HG02759 (cell line): Measurements from ENCODE around the gene OPRM1.
"Not testable (repeated sequence)": the region's sequence is repeated elsewhere in the genome, so short reads cannot be mapped to it uniquely, and the experiment has no call there.

Source experiments
- ATAC-seq: cut with Tn5 transposase; IDR thresholded peaks from one replicate; pipeline ENCODE4 v1.9.1; 2021; ENCODE audit warnings: mild to moderate bottlenecking, moderate library complexity; ENCODE audit not compliant: unreplicated experiment

Gene OPRM1

DNA sequence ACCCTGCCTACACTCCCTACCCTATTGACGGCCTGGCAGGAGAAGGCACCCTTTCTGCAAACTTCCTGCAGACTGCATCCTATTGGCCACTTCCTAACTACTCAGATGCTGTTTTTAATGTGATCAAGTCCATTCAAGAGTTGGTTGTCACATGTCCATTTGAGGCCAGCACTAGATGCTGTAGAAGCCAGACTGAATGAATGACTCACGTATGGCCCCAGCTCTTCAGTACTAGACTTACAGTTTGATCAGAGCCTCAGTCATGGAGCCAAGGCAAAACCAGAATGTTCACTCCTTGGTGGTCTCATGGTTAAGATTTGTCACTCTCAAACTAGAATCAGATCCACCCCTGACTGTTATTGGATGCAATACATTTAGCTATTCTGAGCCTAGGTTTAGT lies 101.7 kb downstream of the OPRM1 start:
- no peak for ATAC-seq

DNA sequence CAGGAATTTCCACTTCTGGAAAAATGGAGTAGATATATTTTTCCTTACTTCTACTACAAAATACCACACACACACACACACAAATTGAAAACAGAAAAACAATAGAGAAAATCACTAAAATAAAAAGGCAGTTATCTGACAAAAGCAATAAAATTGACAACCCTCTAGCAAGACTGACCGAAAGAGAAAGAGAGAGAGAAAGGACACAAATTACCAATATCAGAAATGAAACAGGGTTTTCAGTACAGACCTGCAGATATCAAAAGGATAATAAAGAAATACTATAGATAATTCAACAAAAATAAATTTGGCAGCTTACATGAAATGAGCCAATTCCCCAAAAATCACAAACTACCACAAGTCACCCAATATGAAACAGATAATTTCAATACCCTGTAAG lies 104.7 kb downstream of the OPRM1 start:
- ATAC-seq: no peak

DNA sequence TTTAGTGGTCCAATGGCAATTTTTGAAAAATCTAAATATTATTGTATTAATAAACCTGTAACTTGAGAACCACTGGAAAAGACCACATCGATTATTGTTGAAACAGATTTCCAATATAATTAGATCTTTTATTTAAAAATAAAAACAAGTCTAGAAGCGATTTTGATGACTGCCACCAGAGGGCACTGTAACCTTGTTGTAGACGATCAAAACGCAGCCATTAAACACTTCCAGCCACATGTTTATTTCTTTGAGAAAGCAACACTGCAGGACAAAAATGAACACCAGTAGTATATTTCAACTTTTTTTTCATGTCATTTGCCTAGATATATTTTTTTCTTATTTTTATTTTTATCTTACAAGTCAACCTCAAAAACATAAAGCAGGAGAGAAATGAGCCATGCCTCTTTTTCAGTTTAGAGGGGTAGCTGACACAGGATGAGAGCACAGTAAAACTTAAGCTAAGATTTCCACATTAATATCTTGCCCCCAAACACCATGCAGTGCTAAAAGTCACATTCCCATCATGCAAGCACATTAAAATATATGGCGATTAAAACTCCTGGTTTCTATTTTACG lies 115.4 kb downstream of the OPRM1 start:
- no peak for ATAC-seq

DNA sequence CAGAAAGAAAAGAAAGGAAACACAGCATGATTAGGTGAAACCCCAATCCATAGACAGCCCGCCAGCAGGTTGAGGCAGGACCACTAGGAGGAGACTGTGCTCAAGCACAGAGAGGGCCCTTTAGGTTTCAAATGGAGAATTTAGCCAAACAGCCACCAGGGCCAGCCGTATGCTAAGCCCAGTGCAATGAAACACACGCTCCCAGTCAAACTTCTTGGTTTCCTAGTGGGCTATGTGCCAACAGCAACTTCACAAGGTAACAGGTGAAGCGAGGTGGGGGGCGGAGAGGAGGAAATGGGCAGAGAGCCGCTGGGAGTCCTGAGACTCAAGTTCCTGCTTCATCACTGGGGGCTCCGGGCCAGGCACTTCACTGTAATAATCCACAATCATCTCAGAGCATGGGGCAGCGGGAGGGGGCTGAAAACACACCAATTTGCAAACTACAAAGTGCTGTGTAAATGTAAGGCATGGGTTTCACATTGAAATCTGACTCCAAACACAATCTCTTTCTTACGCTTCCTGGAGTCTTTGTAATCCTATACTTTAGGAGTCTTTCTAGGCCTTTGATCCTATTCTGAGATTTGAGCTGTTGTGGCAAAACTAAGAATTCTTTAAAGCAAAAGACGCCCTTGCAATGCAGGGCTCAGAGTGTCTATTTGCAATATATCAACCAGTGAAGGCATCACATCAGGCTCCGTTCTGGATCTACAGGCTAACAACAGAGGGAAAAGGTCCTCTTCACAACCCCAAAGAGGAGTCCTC lies 117.3 kb downstream of the OPRM1 start:
- peak; percentile 74 for ATAC-seq

DNA sequence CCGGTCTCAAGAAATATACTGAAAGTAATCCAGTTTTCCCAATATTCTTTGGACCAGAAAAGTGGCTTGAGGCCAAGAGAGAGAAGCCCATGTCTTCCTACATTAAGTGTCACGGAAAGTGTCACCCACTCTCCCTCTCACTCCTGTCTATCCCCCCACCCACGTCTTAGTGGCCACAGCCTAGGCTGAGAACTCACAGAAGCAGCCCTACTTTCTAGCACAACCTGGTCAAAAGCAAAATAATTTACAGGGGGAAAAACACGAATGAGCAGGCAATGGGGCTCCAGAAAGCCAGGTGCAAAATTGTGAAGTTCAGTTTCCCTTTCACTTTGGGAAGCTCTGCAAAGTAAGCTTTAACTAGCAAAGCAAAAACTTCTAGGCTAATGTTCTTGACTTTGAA lies 118.0 kb downstream of the OPRM1 start:
- peak; percentile 57 for ATAC-seq

DNA sequence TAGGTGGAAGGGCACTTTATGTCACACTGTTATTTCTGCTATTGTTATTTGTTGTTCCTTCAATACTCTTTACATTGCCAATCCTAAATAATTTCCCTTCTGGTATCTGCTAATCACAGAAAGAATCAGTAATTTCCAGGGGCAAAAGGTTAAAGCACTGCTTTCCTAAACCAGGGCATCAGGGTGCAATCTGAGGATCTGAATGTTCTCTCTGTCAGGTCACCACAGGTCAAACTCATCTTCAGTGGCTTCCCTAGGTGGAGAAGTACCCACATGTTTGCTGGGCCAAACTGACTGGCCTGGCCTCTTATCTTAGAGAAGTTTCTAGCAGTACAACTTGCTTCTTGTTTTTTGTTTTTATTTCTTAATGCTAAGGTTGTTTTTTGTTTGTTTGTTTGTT lies 118.7 kb downstream of the OPRM1 start:
- no peak for ATAC-seq

DNA sequence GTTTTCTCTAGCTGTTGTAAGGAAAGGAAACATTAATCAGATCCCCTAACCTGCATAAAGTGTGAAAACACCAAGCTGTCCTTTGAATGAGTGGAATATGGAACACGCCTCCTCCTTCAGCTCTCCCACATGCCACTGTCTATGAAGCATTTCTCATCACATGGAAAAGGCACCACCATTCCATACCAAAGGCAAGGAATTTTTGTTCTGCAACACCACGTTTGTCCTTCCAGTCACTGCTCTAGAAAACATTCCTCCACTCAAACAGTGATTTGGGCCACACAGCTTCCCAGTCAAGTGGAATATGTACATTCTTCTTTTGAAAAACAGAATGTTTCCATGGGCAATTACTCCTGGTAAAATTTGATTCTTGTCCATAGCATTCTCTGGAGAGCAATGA lies 120.1 kb downstream of the OPRM1 start:
- ATAC-seq: no peak

DNA sequence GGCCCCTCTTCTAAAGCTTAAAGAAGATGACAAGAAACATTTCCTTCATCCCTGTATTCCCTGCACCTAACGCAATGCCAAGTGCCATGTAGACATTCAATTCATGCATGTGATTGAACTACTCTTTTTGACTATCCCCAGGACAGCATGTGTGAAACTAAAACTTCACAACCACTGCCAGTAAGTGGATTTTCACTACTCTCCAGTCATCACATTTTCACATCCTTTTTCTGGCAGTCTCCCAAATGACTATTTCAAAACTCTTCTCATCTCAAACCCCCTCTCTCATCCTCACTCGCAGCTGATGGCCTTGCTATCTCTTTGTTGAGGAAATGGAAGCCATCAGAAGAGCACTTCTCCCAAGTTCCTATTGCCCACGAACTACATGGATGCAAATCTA lies 122.6 kb downstream of the OPRM1 start:
- ATAC-seq: peak; percentile 62

DNA sequence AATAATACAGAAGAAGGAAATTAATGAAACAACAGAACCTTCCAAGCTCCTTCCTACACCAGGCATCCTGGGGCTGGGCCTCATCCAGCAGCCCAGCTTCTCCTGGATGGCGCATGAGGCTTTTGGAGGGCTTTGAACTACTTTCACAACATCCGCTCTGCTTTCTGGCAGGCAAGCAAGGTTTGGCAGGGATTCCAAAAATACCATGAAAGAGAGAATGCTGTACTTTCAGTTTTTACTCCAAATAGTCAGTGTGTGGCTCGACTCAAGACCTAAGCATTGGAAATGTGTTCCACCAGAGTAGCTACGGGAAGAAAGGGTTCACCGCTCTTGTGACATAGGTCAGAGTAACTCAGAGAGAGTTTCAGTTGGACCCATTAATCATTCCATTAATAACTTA lies 125.4 kb downstream of the OPRM1 start:
- ATAC-seq: no peak

DNA sequence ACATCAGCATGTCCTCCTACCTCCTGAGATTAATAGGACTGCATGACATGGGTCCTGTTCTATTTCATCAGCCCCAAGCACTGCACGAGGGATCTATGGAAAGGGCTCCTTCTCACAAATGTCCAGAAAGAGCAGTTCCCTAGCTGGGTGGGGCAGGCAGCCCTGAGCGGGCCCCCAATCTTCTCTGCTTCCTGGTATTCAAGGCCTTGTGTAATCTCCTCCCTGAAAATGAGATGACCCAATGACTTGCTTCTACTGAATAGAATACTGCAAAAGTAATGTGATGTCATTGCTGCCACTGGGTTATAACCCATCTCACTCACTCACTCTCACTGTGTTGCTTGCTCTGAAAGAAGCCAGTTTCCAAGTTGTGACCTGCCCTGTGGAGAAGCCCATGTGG lies 126.4 kb downstream of the OPRM1 start:
- no peak for ATAC-seq

DNA sequence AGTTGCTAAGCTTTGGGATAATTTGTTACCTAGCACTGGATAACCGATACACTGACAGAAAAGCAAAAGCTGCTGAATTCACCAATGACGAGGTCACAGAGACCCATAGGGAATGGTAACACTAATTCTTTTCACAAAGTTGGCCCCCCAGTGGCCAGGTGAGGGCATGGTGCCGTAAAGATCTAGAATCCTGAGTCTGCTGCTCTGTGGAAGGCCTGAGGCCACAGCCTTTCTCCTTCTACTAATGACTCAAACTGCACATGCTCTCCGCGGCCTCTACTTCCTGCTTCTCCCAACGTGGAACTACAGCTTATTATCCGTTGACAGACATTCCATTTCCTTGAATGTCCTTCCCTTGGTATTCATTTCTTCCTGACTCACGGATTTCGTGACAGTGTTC lies 127.1 kb downstream of the OPRM1 start:
- no peak for ATAC-seq

DNA sequence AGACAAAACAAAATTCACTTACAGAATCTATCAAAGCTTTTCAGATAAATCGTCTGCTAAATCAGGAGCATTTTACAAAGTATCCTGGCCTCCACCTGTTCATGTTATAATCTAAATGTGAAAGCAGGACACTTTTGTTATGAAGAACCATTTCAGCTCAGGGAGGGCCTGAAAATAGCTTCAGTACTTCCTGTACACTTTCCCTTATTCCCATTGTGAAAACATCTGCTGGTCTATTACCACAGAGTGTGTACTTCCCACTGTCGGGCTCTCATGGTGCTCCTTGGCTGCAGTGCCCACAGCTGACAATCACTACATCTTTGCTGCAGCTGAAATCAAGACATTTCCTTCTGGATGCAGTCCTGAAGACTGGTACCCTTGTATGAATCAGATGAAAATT lies 128.1 kb downstream of the OPRM1 start:
- no peak for ATAC-seq

DNA sequence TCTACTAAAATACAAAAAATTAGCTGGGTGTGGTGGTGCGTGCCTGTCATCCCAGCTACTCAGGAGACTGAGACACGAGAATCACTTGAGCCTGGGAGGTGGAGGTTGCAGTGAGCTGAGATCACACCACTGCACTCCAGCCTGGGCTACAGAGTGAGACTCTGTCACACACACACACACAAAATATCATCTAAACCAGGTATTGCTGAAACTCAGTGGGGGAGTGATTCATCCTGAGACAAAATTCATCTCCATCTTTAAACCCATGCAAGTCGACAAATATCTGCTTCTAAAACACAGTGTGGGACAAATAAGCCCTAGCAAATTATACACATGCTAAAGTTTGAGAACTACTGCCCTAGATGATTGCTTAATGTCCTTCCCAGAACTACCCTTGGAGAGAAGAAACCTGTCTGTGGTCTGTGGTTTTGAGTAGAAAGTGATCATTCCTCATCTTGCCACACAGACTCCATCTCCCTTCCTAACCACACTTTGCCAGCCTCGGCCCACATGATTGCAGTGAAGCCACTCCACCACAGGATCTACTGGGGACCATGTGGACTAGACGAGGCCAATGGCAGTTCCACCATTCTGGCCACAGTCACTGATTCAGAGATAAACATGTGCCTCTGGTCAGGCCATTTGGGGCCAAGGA lies 130.3 kb downstream of the OPRM1 start:
- ATAC-seq: no peak

DNA sequence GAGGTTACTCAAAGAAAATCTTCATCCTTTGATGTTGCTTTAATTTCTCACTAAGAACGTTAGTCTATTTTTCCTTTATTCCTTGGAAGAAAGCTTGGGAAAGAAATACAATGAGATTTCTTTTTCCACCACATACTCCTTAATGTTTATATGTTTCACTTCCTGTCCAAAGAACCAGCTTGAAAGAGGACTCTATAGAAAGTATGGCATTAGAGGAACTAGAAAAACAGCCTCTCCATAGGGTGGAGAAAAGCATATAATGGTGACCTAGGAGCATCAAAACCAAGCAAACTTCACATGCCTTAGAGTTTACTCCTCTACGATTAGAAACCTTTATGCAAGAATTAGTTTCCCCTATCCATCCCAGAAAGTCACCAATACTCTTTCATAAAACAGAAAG lies 131.1 kb downstream of the OPRM1 start:
- ATAC-seq: no peak

DNA sequence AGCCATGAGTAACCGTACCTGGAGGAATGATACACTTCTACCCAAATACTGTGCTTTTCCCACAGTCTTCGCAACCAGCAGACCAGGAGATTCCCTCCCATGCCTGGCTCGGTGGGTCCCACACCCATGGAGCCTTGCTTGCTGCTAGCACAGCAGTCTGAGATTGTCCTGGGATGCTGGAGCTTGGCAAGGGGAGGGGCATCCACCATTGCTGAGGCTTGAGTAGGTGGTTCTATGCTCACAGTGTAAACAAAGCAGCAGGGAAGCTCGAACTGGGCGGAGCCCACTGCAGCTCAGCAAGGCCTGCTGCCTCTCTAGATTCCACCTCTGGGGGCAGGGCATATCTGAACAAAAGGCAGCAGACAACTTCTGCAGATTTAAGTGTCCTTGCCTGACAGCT lies 133.4 kb downstream of the OPRM1 start:
- ATAC-seq: not testable (repeated sequence)

DNA sequence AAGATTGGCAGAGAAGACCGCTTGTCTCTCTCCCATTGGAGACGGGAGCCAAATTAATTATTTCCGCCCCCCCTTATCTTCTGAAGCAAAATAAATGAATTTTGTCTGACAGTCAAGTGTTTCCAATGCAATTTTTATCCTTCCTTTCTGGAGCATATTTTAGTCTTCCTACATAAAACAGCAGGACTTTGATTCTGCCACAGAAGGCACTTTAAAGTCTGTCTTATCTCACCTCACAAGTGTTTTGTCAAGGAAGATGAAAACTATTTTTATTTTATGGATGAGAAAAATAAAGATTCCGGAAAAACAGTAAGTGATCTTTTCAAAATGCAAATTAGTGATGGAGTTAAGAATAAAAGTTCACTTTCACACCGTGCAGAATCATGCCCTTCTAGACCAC lies 140.4 kb downstream of the OPRM1 start:
- no peak for ATAC-seq

DNA sequence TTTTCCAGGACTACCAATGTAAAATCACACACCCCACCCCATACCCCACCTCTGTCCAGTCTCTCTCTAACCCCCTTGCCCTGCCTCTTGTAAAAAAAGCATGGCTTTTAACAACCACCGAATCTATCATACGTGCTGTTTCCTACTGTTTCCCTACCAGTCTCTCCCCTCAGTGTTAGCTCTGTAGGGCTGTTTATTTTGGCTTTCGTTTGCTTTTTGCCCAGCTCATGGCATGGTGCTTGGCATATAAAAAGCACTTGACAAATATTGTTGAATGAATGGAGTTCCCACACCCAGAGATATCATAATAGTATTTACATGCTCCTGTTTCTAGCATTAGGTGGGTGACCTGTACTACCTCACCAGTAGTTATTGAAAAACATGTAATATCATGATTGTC lies 148.2 kb downstream of the OPRM1 start:
- no peak for ATAC-seq

DNA sequence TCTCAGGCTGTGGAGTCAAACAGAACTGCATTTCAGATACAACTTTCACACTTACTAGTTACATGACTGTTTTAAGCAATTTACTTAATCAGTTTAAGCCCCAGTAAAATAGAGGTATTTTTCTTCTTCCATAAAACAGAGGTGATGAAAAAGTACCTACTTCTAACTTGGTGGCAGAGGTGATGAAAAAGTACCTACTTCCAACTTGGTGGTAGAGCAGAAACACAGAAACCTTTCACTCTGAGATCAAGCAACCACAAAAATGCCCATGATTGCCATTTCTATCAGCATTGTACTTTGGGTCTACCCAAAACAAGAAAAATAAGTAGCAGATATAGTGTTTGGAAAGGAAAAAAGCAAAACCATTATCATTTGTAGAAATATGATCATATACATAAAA lies 148.7 kb downstream of the OPRM1 start:
- no peak for ATAC-seq

DNA sequence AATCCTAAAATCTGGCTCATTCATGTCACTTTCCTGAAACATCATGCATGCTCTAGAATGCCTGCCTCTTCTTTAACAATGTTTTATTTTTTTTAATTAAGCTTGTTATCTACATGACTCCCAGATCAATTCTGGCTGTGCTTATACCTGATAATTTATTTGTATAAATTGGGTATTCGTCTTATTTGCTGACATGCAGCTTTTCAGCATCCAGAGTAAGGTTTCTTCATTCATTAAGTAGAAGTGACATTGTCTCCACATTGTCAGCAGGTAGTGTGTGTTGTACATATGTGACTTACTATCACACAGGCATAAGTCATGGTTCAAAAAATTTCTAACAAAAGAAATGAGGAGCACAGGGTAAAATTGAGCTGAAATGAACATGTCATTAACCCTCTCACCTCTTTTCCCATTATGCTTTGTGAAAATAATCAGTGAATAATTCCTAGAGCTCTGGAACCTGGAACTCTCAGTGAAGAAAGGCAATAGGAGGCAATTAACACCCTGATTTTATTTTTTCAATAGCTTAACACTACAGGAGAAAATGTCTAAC lies 157.4 kb downstream of the OPRM1 start:
- ATAC-seq: no peak

DNA sequence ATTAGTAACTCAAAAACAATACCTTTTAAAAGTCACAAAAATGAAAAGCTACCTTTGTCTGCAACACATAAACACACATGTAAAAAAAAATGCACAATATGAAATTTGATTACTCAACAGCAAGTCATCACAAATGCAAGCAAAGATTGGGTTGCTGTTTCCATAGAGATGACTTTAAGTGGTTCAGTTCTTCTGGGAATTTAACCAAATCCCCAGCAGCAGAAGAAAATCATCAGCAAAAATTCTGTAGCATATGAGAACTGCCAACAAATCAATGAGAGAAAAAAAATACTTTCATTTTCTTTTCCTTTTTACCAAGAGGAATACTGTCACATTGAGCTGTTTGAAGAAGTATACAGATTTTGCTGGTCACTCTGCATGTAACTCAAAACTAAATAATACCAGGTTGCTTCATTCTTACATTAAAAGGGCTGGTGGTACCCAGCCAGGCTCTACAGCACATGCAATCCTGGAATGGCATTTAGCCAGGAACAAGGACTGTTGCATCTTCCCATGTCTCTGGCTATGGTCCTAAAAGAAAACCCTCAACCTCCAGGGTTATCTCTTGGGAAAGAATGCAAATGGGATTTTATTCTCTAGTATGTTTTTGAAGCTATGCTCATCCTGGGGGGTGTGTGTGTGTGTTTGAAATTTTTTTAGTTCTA lies 158.3 kb downstream of the OPRM1 start:
- no peak for ATAC-seq

DNA sequence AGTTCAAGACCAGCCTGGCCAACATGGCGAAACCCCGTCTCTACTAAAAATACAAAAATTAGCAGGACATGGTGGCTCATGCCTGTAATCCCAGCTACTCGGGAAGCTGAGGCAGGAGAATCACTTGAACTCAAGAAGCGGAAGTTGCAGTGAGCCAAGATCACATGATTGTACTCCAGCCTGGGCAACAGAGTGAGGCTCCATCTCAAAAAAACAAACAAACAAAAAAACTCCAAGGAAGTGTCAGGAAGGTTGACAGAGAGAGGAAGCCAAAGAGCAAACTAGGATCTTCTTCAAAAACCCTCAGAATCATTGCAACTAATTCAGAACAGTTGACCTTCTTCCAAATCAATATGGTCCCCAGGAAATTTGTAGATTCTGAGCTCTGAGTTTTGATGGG lies 162.6 kb downstream of the OPRM1 start:
- not testable (repeated sequence) for ATAC-seq

DNA sequence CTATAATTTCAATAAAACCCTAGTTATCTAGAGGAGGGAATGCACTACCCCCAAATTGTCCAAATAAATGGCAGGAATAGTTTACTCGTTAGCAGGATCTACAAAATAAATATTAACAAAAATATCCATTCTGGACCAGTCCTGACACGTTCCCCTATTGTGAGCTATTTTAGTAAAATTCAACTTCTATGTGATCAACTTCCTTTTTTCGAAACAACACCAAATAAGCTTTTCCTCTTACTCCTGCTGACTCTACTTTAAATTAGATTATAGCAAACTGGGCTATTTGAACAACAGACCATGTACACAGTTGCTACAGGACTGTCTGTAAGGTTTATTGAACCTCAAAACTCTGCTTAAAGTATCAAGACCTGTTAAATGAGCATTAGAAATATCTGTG lies 163.3 kb downstream of the OPRM1 start:
- no peak for ATAC-seq
